Parathyroid adenoma (tissue), 2 donors: Measurements from ENCODE around the gene UBR2.
A peak's percentile ranks its signal among the peaks of the same experiment; 100 is the strongest.

Source experiments
- H2AFZ ChIP-seq: fragments of 300-600 bp; sonication (generic); one replicate; pipeline ENCODE4 v1.7.0; 2017; ENCODE audit warnings: antibody characterized with exemption, mild to moderate bottlenecking
- H3K27ac ChIP-seq: fragments of 300-600 bp; sonication (generic); one replicate; pipeline ENCODE4 v1.7.0; 2017
- H3K27me3 ChIP-seq: fragments of 300-600 bp; sonication (generic); one replicate; pipeline ENCODE4 v1.7.0; 2017; ENCODE audit warnings: low read length; ENCODE audit not compliant: control insufficient read depth, insufficient read depth
- H3K36me3 ChIP-seq: fragments of 300-600 bp; sonication (generic); one replicate; pipeline ENCODE4 v1.7.0; 2017; ENCODE audit warnings: low read length; ENCODE audit not compliant: control insufficient read depth, insufficient read depth
- H3K4me1 ChIP-seq: fragments of 300-600 bp; sonication (generic); one replicate; pipeline ENCODE4 v1.7.0; 2017; ENCODE audit warnings: control low read depth
- H3K4me2 ChIP-seq: fragments of 300-600 bp; sonication (generic); one replicate; pipeline ENCODE4 v1.7.0; 2017; ENCODE audit warnings: low read length
- H3K4me3 ChIP-seq: fragments of 300-600 bp; sonication (generic); one replicate; pipeline ENCODE4 v1.7.0; 2017; ENCODE audit warnings: low read depth, low read length
- H3K79me2 ChIP-seq: fragments of 300-600 bp; sonication (generic); one replicate; pipeline ENCODE4 v1.7.0; 2017; ENCODE audit warnings: control low read depth
- H3K9ac ChIP-seq: fragments of 300-600 bp; sonication (generic); one replicate; pipeline ENCODE4 v1.7.0; 2017; ENCODE audit warnings: mild to moderate bottlenecking
- H3K9me3 ChIP-seq: fragments of 300-600 bp; sonication (generic); one replicate; pipeline ENCODE4 v1.7.0; 2017; ENCODE audit warnings: low read length; ENCODE audit not compliant: control insufficient read depth
- TF ChIP-seq, protein P1 (sequence below): fragments of 300-600 bp; sonication (generic); IDR thresholded peaks from one replicate; pipeline ENCODE4 v1.7.0; 2017; ENCODE audit warnings: antibody characterized with exemption, mild to moderate bottlenecking
- donor health status: primary hyperparathyroidism.

Gene UBR2

DNA sequence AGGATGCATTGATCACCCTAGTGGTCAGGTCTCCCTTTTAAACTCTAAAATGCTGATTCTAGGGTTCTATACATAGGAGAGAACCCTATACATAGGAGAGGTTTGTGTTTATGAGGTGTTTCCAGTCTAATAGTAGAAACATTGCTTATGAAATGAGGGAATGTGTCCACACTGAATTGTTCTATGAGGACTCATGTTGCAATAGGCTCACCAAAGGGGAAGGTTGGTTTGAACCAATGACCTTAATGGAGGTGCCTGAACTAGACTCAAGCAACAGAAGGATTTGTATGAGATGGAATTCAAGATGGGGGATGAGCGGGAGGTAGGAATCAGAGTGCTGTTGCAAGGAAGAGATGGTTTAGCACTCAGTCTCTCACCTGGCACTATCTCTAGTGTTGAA lies 33.5 kb upstream of the UBR2 start:
- Histone ChIP-seq H3K9me3 (no peaks in the 10 kb centered on the region), H3K4me2 (no peak overlapping the region), H2AFZ (no peak overlapping the region), H3K36me3 (no peaks in the 10 kb centered on the region), H3K4me3 (no peak overlapping the region), H3K9ac (no peak overlapping the region), H3K79me2 (no peaks in the 10 kb centered on the region), H3K27me3 (no peaks in the 10 kb centered on the region), H3K4me1 (no peaks in the 10 kb centered on the region), H3K27ac (no peak overlapping the region)
- TF ChIP-seq, protein P1, sequence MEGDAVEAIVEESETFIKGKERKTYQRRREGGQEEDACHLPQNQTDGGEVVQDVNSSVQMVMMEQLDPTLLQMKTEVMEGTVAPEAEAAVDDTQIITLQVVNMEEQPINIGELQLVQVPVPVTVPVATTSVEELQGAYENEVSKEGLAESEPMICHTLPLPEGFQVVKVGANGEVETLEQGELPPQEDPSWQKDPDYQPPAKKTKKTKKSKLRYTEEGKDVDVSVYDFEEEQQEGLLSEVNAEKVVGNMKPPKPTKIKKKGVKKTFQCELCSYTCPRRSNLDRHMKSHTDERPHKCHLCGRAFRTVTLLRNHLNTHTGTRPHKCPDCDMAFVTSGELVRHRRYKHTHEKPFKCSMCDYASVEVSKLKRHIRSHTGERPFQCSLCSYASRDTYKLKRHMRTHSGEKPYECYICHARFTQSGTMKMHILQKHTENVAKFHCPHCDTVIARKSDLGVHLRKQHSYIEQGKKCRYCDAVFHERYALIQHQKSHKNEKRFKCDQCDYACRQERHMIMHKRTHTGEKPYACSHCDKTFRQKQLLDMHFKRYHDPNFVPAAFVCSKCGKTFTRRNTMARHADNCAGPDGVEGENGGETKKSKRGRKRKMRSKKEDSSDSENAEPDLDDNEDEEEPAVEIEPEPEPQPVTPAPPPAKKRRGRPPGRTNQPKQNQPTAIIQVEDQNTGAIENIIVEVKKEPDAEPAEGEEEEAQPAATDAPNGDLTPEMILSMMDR, result no peak

DNA sequence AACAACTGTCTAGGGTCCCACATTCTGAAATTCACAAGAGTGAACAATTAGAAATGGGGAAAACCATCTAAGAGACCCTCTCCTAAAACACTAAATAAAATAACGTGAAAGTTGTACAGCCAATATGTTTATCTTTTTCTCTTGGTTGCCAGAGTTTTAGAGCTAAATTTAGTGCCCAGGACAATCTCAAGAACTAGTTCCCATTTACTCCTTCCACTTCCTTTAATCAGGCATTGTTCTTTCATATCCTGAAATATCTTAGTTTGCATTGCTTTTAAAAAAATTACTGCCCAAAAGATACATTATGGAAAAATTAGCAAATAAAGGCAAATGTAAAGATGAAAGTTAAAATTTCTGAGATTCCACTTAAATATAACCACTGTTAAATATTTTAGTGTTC lies 33.1 kb upstream of the UBR2 start:
- Histone ChIP-seq H3K79me2 (no peaks in the 10 kb centered on the region), H2AFZ (no peak overlapping the region), H3K9me3 (no peaks in the 10 kb centered on the region), H3K9ac (no peak overlapping the region), H3K27ac (no peak overlapping the region), H3K4me2 (no peak overlapping the region), H3K27me3 (no peaks in the 10 kb centered on the region), H3K36me3 (no peaks in the 10 kb centered on the region), H3K4me1 (no peaks in the 10 kb centered on the region), H3K4me3 (no peak overlapping the region)
- TF ChIP-seq, protein P1, result no peak

DNA sequence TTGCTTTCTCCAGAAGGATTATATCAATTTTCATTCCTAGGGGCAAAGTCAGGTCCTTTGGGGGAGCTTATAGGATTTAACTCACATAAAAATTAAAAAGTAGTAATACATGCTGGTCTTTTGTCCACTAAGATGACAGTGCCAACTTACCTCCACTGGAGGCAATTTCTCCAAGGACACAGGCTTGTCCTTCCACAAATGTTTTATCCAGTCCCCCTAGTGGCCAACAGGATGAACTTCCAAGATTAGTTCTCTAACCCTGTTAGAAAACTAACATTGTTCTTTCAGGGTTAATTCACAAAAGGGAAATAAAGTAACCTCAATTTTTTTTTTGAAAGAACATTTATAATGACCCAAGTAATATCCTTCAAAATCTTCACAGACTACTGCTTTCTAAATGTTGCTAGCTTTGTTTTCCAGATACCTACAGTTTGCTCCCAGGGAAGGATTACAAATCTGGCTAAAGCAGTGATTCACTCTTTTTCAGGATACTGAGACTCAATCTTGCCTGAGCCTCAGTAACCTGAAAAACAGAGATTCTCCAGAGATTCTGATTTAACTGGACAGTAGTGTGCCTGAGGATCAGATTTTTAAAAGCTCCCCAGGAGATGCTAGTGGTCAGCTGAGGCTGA lies 31.7 kb upstream of the UBR2 start:
- Histone ChIP-seq H3K27ac (no peak overlapping the region), H3K9me3 (no peaks in the 10 kb centered on the region), H3K27me3 (no peaks in the 10 kb centered on the region), H3K4me1 (no peaks in the 10 kb centered on the region), H3K79me2 (no peaks in the 10 kb centered on the region), H3K4me2 (no peak overlapping the region), H3K4me3 (no peak overlapping the region), H3K36me3 (no peaks in the 10 kb centered on the region), H2AFZ (no peak overlapping the region), H3K9ac (no peak overlapping the region)
- TF ChIP-seq, protein P1, result peak; percentile 88

DNA sequence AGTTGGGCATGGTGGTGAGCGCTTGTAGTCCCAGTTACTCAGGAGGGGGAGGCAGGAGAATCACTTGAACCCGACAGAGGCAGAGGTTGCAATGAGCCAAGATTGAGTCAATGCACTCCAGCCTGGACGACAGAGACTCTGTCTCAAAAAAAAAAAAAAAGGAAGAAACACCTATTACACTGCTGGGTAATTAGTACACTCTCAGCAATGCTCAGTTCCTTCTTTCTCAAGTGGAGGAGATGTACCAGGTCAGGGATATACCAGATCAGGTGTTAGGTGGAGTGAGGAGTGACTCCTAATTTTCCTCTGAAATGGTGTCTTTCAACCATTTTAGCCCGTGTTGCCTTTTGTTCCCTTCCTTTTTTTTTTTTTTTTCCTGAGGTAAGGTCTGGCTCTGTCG lies 30.0 kb upstream of the UBR2 start:
- Histone ChIP-seq H3K4me2 (no peak overlapping the region), H3K27me3 (no peaks in the 10 kb centered on the region), H3K79me2 (no peaks in the 10 kb centered on the region), H3K4me1 (no peaks in the 10 kb centered on the region), H3K9me3 (no peaks in the 10 kb centered on the region), H2AFZ (no peak overlapping the region), H3K36me3 (no peaks in the 10 kb centered on the region), H3K4me3 (no peak overlapping the region), H3K9ac (no peak overlapping the region), H3K27ac (no peak overlapping the region)
- TF ChIP-seq, protein P1, result no peak

DNA sequence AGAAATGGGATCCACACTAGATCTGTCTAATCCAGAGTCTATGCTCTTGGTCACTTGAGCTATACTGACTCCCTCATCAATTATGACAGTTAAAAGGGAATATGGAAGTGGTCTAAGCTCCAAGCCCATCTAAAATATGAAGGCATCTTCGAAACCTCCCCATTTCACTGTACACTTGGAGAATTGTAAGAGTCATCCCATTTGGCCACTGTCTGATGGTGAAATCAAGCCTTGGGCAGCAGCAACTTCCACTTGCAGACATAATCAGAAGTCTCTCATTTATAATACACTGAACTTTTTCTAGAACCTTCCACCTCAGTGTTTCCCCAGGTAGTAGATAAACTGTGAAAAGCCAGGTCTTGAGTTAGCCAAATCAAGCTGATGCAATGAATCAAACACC lies 26.3 kb upstream of the UBR2 start:
- TF ChIP-seq, protein P1, result no peak
- Histone ChIP-seq H3K27ac (no peak overlapping the region), H3K27me3 (no peaks in the 10 kb centered on the region), H3K4me3 (no peak overlapping the region), H3K9me3 (no peaks in the 10 kb centered on the region), H3K79me2 (no peaks in the 10 kb centered on the region), H3K36me3 (no peaks in the 10 kb centered on the region), H3K4me2 (no peak overlapping the region), H3K9ac (no peak overlapping the region), H3K4me1 (no peaks in the 10 kb centered on the region), H2AFZ (no peak overlapping the region)
